GM12878 (cell line): ENCODE data around the gene UVRAG. TPM values are rescaled to one million over a fixed set of nuclear protein-coding genes. Genes with fewer than 3 reads are reported as not detected.

Experiments used
- ATAC-seq: fragments of 200-7000 bp; cut with Tn5 transposase; 3 replicates; pipeline ENCODE4 v1.9.1; 2020; ENCODE audit warnings: mild to moderate bottlenecking, moderate library complexity
- BruUV-seq: library from RNA; stranded (reverse); fragments of 400-500 nt; replicated peaks from 2 replicates; lab custom pipeline; 2021; lab: Mats Ljungman, UMichigan
- CTCF ChIA-PET: fragments of 300-600 bp; sonication (Branson Sonifier 250); formaldehyde crosslinking; extraction: SDS; loops from one replicate; lab custom pipeline; 2021; ENCODE audit warnings: inconsistent platforms; lab: Yijun Ruan, JAX
- POLR2A ChIA-PET: fragments of 350-600 bp; formaldehyde crosslinking; extraction: SDS; loops from one replicate; lab custom pipeline; 2021; ENCODE audit warnings: inconsistent platforms; lab: Charles Lee
- RAD21 ChIA-PET: fragments of 300-600 bp; sonication (Branson Sonifier 250); formaldehyde crosslinking; loops from one replicate; lab custom pipeline; 2023; ENCODE audit warnings: antibody characterized with exemption; ENCODE audit not compliant: unreplicated experiment; lab: Charles Lee
- SMC1A ChIA-PET: fragments of 300-600 bp; sonication (Branson Sonifier 250); formaldehyde crosslinking; loops from one replicate; lab custom pipeline; 2023; ENCODE audit not compliant: unreplicated experiment, uncharacterized antibody; lab: Charles Lee
- DNase-seq: peaks from one replicate; pipeline ENCODE4 v3.0.0-alpha.2; 2011; ENCODE audit warnings: low read depth, low spot score
- FAIRE-seq: peaks from 3 replicates; lab custom pipeline; 2011; peaks lifted over from hg19 to GRCh38; lab: Jason Lieb, UNC
- H2AFZ ChIP-seq: 2 replicates; pipeline ENCODE4 v1.6.0; 2011; ENCODE audit warnings: low read depth, low read length, control low read depth; ENCODE audit not compliant: control insufficient read depth
- H3K27ac ChIP-seq: 2 replicates; pipeline ENCODE4 v1.5.1; 2011; ENCODE audit warnings: control low read depth; ENCODE audit not compliant: control insufficient read depth, insufficient read depth
- H3K27me3 ChIP-seq, 2 experiments: replicated peaks in 1 of 2; 2 replicates each; pipeline versions ENCODE4 v1.6.0 to v1.6.1; 2011; ENCODE audit warnings: low read length in 1 of 2; ENCODE audit not compliant: control insufficient read depth in 2 of 2, insufficient read depth in 2 of 2
- H3K36me3 ChIP-seq, 2 experiments: 2 replicates each; pipeline ENCODE4 v1.5.1; 2011; ENCODE audit warnings: low read length in 1 of 2; ENCODE audit not compliant: control insufficient read depth in 2 of 2, insufficient read depth in 2 of 2
- H3K4me1 ChIP-seq: 2 replicates; pipeline ENCODE4 v1.6.1; 2011; ENCODE audit warnings: mild to moderate bottlenecking, low read length, moderate library complexity, mixed read lengths; ENCODE audit not compliant: control insufficient read depth, insufficient read depth
- H3K4me2 ChIP-seq: 2 replicates; pipeline ENCODE4 v1.6.0; 2011; ENCODE audit warnings: control low read depth; ENCODE audit not compliant: control insufficient read depth, insufficient read depth
- H3K4me3 ChIP-seq: fragments of 200-600 bp; sonication (generic); 2 replicates; pipeline ENCODE4 v1.5.1; 2016
- H3K79me2 ChIP-seq: 2 replicates; pipeline ENCODE4 v1.6.0; 2011; ENCODE audit warnings: low read length; ENCODE audit not compliant: control insufficient read depth, insufficient read depth
- H3K9ac ChIP-seq: 2 replicates; pipeline ENCODE4 v1.8.0; 2011; ENCODE audit warnings: low read length, control low read depth, mixed read lengths; ENCODE audit not compliant: control insufficient read depth, insufficient read depth
- H3K9me3 ChIP-seq: replicated peaks from 3 replicates; pipeline ENCODE4 v1.5.1; 2011; ENCODE audit warnings: mild to moderate bottlenecking, low read length; ENCODE audit not compliant: control insufficient read depth, insufficient read depth
- H4K20me1 ChIP-seq: 2 replicates; pipeline ENCODE4 v1.6.0; 2011; ENCODE audit not compliant: control insufficient read depth, insufficient read depth
- ESRRA ChIP-seq: IDR thresholded peaks from 2 replicates; pipeline ENCODE4 v1.6.1; 2012; ENCODE audit warnings: mild to moderate bottlenecking, low read length, improper control_type of control experiment
- MEF2A ChIP-seq: IDR thresholded peaks from 2 replicates; pipeline ENCODE4 v1.6.1; 2011; ENCODE audit warnings: low read depth, mild to moderate bottlenecking, low read length, moderate library complexity; ENCODE audit not compliant: insufficient read depth
- NFYA ChIP-seq: IDR thresholded peaks from 2 replicates; pipeline ENCODE4 v1.6.1; 2011; ENCODE audit warnings: low read depth, mild to moderate bottlenecking, low read length, improper control_type of control experiment, borderline replicate concordance
- SREBF1 ChIP-seq: IDR thresholded peaks from 2 replicates; pipeline ENCODE4 v1.6.1; 2012; ENCODE audit warnings: mild to moderate bottlenecking, low read length
- TCF12 ChIP-seq: IDR thresholded peaks from 2 replicates; pipeline ENCODE4 v1.6.1; 2011; ENCODE audit warnings: low read depth, mild to moderate bottlenecking, low read length
- ZBTB33 ChIP-seq: fragments of 450-650 bp; IDR thresholded peaks from 2 replicates; pipeline ENCODE4 v1.6.1; 2017; ENCODE audit warnings: mild to moderate bottlenecking
- WGBS: methylation state at CpG from one replicate; pipeline ENCODE4 v1.1.6; 2016; ENCODE audit warnings: low lambda C conversion rate; ENCODE audit not compliant: insufficient replicate concordance, insufficient coverage; ENCODE audit errors: missing lambda C conversion rate; 5-methylcytosine and 5-hydroxymethylcytosine counted together
- in situ Hi-C: fragments of 300-500 bp; cut with MboI; formaldehyde crosslinking; loops from 9 replicates; pipeline ENCODE4 v1.14.3; 2018; ENCODE audit warnings: mixed read lengths
- intact Hi-C: fragments of 100-400 bp; cut with micrococcal nuclease; formaldehyde crosslinking; loops from one replicate; pipeline ENCODE4 v1.14.2; 2022; ENCODE audit not compliant: unreplicated experiment
- polyA plus RNA-seq, 11 experiments: library from polyadenylated mRNA; depleted of rRNA in 4 of 11; unstranded in 6 of 11; stranded (reverse) in 5 of 11; fragments of >200 nt; fragmentation: Nextera tagmentation in 4 of 11; fragmentation: Illumina TruSeq in 1 of 11; extraction: Ambion mirVana in 4 of 11; extraction: Trizol in 1 of 11; gene quantifications; 1 replicate in 1 of 11; 2 replicates in 10 of 11; pipeline versions ENCODE4 v1.2.1 to v1.2.3, GENCODE V29; 2011 to 2016; ENCODE audit warnings: inconsistent platforms in 2 of 11, missing spikeins in 2 of 11, low read depth in 1 of 11
- total RNA-seq, 4 experiments: library from RNA; depleted of rRNA in 3 of 4; stranded (reverse); fragments of >200 nt in 3 of 4; fragmentation: Illumina TruSeq in 1 of 4; extraction: Trizol in 1 of 4; gene quantifications; 2 replicates each; pipeline versions ENCODE4 v1.2.1 to v1.2.3, GENCODE V29; 2013 to 2021

The UVRAG gene
- total and polyA plus RNA-seq, 10 of the 15 experiments (the other 5 are each of a cell fraction or from before 2014, with no cell fraction given) = 7.0 to 43.4 (median 37.0) TPM

DNA sequence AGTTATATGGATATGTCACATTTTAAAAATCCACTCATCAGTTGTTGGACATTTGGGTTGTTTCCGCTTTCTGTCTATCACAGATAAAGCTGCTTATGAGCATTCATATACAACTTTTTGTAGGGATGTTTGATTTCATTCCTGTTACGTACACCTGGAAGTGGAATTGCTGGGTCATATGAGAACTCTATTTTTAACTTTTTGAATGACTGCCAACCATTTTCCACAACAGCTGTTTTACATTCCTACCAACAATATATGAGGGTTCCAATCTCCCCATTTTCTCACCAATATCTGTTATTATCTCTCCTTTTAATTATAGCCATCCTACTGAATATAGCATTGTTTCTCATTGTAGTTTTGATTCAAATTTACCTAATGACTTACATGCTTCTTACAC lies 172.0 kb downstream of the UVRAG start:
- no peak for FAIRE-seq
- H3K27ac ChIP-seq = no peak overlapping the region

More for the DNA sequence above, 172.0 kb downstream of the UVRAG start:
- no peaks in the 10 kb centered on the region for H3K9me3 ChIP-seq
- DNase-seq (no peak), ATAC-seq (no peak)
- no peak overlapping the region for H3K4me2 ChIP-seq
- intact Hi-C loops (no loop called here), in situ Hi-C loops (no loop called here)
- no peaks in the 10 kb centered on the region for H4K20me1 ChIP-seq
- ChIA-PET POLR2A (no interaction called here), SMC1A (no interaction called here), RAD21 (no interaction called here), CTCF (no interaction called here)
- H3K36me3 ChIP-seq = peaks cover 1 to 30% of the 10 kb centered on the region in 2 experiments; a peak in 3 of 4 replicates
- no peaks in the 10 kb centered on the region for H3K27me3 ChIP-seq
- no peak overlapping the region for H3K9ac ChIP-seq
- H3K4me1 ChIP-seq = peaks cover 3% of the 10 kb centered on the region; the same call in 1 of the 2 replicates
- H3K4me3 ChIP-seq = no peak overlapping the region
- H3K79me2 ChIP-seq = peaks cover 6% of the 10 kb centered on the region
- BruUV-seq = no TSS peak
- TF ChIP-seq SREBF1 (no peak), TCF12 (no peak), ESRRA (no peak), NFYA (no peak), MEF2A (no peak), ZBTB33 (no peak)
- H2AFZ ChIP-seq = no peak overlapping the region
- WGBS = 91% methylated on average over 2 of the region's 2 CpGs
